ENCODE data around the gene LZTS3.
"Not testable (repeated sequence)": the region's sequence is repeated elsewhere in the genome, so short reads cannot be mapped to it uniquely, and the experiment has no call there.

The LZTS3 gene

DNA sequence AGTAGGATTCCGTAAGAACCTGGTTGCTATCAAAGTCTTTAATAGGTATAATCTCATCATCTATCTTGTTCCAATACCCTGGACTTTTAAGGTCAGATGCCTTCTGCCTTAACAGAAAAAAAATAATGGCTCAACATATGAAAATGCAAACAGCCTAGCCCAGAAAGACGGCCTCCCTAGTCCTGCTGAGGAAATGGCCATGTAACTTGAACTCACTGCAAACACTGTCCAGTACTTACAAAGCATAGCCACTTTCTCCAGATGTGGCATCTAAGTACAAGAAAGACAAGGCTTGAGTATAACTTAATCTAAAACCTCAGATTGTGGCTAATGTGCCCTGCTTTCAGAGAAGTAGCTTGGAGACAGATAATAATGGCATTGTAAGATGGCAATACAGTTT is 40.2 kb downstream of the LZTS3 start:
- no peak for DNase-seq

DNA sequence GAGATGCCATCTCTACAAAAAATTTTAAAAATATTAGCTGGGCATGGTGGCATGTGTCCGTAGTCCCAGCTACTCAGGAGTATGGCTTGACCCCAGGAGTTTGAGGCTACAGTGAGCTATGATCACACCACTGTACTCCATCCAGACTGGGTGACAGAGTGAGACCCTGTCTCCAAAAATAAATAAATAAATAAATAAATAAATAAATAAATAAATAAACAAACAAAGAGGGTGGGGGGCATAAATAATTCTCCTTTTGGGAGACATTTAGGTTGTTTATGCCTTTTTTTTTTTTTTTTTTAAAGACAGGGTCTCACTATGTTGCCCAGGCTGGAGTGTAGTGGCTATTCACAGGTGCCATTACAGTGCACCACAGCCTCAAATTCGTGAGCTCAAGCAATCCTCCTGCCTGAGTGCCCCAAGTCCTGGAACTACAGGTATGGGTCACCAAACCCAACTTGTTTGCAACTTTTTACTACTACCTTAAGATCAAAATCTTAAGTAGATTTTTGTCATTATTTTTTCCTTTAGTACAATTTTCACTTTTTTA is 43.2 kb downstream of the LZTS3 start:
- no peak for DNase-seq

DNA sequence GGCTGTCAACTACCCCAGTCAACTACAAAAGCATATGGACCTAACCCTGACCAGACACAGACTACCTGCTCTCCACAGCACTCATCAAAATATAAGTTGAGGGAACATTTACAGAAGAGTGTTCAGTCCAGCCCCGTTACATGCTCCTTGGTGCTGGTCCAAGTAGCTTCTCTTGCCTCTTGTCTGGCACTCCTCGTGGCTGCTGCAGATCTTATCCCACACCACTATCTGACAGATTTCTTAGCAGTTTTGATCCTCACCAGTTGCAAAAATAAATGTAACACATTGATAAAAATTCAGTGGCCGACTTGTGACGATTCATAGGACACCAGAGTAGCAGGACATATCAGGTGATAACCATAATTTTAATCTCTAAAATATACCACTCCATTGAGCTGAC is 44.3 kb downstream of the LZTS3 start:
- DNase-seq = no peak

DNA sequence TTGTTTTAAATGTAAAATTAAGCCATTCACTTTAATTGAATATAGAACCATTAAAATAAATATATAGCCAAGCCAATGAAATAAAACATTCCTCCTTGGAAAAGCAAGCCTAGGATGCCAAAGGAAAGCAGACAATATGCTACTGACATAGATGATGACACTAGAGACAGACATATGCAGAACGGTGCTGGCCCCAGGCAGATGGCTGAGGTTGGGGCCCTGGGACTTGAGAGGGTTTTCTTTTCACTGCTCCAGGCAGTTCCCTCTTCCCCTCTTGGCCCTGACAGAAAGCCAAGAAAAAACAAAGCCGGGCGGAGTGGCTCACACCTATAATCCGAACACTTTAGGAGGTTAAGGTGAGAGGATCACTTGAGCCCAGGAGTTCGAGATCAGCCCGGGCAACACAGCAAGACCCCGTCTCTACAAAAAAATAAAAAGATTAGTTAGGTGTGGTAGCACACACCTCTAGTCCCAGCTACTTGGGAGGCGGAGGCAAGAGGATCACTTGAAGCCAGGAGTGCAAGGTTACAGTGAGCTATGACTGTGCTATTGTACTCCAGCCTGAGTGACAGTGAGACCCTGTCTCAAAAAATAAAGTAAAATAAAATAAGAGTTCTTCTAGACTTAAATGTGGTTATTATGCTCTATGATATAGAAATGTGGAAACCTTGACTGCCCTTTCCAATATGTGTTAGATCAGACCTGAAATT is 44.9 kb downstream of the LZTS3 start:
- DNase-seq = no peak

DNA sequence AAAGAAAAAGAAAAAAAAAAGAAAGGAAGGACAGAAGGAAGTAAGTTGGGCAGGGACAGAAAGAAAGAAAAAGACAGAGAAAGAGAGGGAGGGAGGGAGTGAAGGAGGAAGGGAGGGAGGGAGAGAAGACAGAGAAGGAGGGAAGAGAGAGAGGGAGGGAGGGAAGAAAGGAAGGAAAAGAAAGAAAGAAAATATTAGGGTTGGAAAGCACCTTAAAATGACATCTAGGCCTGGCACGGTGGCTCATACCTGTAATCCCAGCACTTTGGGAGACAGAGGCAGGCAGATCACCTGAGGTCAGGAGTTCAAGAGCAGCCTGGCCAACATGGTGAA is 46.9 kb downstream of the LZTS3 start:
- no peak for DNase-seq

DNA sequence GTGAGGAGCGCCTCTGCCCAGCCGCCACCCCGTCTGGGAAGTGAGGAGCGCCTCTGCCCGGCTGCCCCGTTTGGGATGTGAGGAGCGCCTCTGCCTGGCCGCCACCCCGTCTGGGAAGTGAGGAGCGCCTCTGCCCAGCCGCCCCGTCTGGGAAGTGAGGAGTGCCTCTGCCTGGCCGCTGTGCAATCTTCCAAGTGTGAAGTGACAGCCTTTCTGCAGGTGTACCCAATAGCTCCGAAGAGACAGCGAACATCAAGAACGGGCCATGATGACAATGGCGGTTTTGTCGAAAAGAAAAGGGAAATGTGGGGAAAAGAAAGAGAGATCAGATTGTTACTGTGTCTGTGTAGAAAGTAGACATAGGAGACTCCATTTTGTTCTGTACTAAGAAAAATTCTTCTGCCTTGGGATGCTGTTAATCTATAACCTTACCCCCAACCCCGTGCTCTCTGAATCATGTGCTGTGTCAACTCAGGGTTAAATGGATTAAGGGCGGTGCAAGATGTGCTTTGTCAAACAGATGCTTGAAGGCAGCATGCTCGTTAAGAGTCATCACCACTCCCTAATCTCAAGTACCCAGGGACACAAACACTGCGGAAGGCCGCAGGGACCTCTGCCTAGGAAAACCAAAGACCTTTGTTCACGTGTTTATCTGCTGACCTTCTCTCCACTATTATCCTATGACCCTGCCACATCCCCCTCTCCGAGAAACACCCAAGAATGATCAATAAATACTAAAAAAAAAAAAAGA is 47.4 kb downstream of the LZTS3 start:
- DNase-seq = not testable (repeated sequence)

DNA sequence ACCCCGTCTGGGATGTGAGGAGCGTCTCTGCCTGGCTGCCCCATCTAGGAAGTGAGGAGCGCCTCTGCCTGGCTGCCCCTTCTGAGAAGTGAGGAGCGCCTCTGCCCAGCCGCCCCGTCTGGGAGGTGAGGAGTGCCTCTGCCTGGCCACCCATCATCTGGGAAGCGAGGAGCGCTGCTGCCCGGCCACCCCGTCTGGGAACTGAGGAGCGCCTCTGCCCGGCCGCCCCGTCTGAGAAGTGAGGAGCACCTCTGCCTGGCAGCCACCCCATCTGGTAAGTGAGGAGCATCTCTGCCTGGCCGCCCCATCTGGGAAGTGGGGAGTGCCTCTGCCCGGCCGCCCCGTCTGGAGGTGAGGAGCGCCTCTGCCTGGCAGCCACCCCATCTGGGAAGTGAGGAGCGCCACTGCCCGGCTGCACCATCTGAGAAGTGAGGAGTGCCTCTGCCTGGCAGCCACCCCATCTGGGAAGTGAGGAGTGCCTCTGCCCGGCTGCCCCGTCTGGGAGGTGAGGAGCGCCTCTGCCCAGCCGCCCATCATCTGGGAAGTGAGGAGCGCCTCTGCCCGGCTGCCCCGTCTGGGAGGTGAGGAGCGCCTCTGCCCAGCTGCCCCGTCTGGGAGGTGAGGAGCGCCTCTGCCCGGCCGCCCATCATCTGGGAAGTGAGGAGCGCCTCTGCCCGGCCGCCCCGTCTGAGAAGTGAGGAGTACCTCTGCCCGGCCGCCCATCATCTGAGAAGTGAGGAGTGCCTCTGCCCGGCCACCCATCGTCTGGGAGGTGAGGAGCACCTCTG is 48.4 kb downstream of the LZTS3 start:
- DNase-seq = not testable (repeated sequence)

DNA sequence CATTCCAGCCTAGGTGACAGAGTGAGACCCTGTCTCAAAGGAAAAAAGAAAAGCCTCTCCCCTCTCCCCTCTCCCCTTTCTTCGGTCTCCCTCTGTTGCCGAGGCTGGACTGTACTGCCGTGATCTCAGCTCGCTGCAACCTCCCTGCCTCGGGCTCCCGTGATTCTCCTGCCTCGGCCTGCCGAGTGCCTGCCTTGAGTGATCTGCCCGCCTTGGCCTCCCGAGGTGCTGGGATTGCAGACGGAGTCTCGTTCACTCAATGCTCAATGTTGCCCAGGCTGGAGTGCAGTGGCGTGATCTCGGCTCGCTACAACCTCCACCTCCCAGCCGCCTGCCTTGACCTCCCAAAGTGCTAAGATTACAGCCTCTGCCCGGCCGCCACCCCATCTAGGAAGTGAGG is 49.2 kb downstream of the LZTS3 start:
- DNase-seq = not testable (repeated sequence)

DNA sequence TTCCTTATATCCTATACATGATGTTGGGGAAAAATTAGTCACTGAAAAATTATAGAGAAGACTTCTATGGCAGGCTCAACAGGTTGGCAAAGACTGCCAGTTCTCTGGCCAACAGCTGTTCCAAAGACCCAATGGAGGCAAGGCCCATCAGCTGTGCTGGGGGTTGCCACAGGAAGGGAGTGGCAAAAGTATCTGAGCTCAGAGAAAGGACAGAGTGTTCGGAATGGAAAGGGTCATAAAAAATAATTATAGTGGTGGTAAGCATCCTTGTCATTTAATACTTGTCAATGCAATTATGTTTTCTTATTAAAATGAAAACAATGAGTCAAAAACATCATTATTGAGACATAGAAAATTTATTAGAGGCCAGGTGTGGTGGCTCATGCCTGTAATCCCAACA is 49.8 kb downstream of the LZTS3 start:
- DNase-seq = no peak

DNA sequence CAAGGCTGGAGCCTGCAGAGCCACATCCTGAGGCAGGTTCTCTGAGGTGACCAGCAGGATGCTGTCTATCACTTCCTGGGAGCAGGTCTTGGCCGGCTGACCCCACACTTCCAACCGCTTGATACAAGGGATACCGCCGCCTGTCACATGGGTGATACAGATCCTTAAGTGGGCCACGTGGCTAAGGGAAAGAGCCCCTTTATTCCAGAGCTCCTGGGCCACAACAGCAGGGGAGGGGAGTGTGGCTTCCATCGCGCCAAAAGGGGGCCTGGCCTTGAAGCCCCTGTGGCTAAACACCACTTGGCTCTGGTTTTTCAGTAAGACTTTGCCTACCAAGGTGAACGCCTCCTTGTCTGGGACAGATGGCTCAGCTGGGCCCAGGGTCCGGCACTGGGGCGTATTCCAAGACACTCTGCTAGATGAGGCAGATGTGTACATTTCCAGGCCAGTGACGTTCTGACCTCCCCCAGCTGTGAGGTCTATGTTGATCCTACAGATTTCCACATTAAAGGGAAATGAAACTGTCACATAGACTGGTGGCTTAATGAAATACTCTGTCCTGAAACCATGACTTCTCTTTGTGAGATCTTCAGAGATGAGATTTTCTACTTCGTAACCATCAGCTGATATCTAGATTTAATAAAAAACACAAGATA is 51.3 kb downstream of the LZTS3 start:
- DNase-seq = no peak

DNA sequence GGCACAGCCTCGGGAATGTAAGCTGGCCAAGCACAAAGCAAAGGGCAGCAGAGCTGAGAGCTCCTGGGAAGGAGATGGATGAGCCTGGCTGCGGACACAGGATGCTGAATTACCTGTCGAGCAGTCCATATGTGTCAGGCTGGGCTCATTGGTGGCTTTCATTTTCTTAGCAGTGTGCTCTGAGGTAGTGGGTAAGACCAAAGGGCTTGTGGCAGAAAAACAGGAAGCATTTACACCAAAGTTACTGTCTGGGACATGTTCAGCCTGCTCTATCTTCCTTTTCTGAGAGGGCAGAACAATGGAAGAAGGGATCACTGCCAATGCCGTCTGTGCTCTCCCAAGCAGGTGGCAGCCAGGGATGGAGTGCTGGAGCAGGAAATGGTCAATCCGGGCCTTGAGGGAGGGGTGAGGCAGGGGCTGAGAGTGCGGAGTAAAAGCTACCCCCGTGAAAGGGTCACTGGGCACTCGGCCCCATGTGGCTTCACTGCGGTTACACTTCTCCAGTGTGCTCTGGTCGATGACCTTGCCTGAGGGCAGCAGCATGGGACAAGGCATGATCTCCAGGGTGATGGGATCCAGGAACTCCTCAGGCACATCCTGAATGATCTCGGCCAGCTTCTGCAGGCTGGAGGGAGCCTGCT is 52.0 kb downstream of the LZTS3 start:
- no peak for DNase-seq

DNA sequence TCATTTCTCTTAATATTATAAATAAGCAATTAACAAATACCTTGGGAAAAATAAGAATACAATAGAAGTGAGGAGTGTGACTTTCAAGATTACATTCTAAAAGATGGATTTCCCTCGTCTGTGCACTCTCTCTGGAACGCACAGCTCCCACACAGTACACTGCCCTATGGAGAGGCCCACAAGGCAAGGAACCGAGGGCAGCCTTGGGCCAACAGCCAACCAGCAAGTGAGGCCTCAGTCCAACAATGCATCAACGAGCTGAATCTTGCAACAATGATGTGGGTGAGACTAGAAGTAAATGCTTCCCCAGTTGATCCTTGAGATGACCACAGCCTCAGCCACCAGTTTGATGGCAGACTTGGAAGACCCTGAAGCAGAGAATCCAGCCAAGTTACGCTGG is 54.3 kb downstream of the LZTS3 start:
- DNase-seq = no peak

DNA sequence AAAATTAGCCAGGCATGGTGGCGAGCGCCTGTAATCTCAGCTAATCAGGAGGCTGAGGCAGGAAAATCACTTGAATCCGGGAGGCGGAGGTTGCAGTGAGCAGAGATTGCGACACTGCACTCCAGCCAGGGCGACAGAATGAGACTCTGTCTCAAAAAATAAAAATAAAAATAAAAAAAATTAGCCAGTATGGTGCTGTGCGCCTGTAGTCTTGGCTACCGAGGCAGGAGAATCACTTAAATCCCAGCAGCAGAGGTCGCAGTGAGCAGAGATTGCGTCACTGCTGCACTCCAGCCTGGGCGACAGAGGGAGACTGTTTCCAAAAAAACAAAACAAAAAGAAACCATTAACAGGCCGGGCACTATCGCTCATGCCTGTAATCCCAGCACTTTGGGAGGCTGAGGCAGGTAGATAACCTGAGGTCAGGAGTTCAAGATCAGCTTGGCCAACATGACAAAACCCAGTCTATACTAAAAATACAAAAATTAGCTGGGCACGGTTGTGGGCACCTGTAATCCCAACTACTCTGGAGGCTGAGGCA is 55.4 kb downstream of the LZTS3 start:
- peak; percentile 61 for DNase-seq

DNA sequence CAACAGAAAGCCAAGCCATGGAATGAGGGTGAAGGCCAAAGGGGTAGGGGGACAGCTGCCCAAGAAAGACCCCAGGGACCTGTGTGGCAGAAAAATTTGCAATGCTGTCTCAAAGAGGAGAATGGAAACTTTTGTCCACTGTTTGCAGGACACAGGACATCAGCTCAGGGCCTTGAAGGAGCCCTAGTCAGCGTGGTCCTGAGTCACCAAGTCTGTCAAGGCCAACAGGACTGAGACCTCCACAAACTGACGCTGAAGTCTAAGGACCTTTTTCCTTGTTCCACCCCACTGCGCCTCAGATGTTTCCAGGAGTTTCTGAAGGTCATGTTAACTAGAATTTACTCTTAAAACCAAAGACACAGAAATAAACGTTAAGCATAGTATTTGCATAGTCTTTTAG is 57.0 kb downstream of the LZTS3 start:
- no peak for DNase-seq

DNA sequence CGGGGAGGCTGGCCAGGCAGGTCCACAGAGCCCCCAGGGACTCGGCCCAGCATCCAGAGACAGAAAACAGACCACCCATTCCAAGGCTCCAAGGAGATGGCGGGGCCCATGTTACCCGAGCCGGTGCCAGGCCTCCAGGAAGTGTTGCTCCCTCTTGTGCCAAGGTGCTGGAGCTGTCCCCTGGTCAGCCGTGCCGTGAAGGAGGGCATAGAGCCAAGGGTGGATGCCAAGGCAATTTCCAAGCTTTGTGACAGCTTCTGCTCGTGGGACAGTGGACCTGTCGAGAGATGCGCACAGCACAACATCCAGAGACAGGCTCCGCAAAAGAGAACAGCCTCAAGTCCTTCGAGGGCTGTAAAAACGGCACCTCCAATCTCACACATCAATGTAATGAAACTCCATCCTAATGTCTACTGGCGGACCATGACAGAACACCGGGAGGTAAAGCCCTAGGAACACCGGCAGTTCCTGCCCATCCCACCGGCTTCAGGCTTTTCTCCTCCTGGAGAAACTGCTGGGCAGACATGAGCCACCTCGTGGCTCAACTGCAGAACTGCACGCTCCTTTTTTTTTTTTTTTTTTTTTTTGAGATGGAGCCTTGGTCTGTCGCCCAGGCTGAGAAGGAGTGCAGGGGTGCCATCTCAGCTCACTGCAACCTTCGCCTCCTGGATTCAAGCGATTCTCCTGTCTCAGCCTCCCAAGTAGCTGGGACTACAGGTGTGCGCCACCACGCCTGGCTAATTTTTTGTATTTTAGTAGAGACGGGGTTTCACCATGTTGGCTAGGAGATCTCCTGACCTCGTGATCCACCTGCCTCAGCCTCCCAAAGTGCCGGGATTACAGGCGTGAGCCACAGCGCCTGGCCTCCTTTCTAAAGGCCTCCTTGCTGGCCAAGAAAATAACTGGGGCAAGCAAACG is 57.9 kb downstream of the LZTS3 start:
- no peak for DNase-seq
